GM23338 (cell line): ENCODE measurements around the gene ABCC3. TPM values are rescaled to one million over a fixed set of nuclear protein-coding genes. Genes with fewer than 3 reads are reported as not detected.
"Not testable (repeated sequence)": the region's sequence is repeated elsewhere in the genome, so short reads cannot be mapped to it uniquely, and the experiment has no call there.

Source experiments
- ATAC-seq: fragments of 200-7000 bp; cut with Tn5 transposase; 3 replicates; pipeline ENCODE4 v1.9.1; 2020
- DNase-seq: peaks from one replicate; pipeline ENCODE4 v3.0.0-alpha.2; 2015; ENCODE audit warnings: low spot score
- H2AFZ ChIP-seq: fragments of 200-600 bp; sonication (generic); 2 replicates; pipeline ENCODE4 v1.8.0; 2016; ENCODE audit warnings: antibody characterized with exemption, mild to moderate bottlenecking, moderate library complexity
- H3F3A ChIP-seq: fragments of 200-600 bp; sonication (generic); replicated peaks from 2 replicates; pipeline ENCODE4 v1.8.0; 2017; ENCODE audit warnings: antibody characterized with exemption, mixed run types, low read depth
- H3K27ac ChIP-seq: fragments of 200-600 bp; sonication (generic); 2 replicates; pipeline ENCODE4 v1.6.1; 2016; ENCODE audit warnings: low read depth
- H3K27me3 ChIP-seq: fragments of 200-600 bp; sonication (generic); 2 replicates; pipeline ENCODE4 v1.8.0; 2016; ENCODE audit warnings: mild to moderate bottlenecking, mixed run types, moderate library complexity; ENCODE audit not compliant: insufficient read depth
- H3K36me3 ChIP-seq: fragments of 200-600 bp; sonication (generic); 2 replicates; pipeline ENCODE4 v1.8.0; 2016; ENCODE audit warnings: mild to moderate bottlenecking; ENCODE audit not compliant: insufficient read depth
- H3K4me1 ChIP-seq: fragments of 200-600 bp; sonication (generic); 2 replicates; pipeline ENCODE4 v1.8.0; 2016; ENCODE audit warnings: mild to moderate bottlenecking, moderate library complexity; ENCODE audit not compliant: insufficient read depth
- H3K4me2 ChIP-seq: fragments of 200-600 bp; sonication (generic); 2 replicates; pipeline ENCODE4 v1.7.1; 2017; ENCODE audit warnings: mixed run types
- H3K4me3 ChIP-seq: fragments of 200-600 bp; sonication (generic); 2 replicates; pipeline ENCODE4 v1.6.1; 2016; ENCODE audit warnings: mixed run types
- H3K79me2 ChIP-seq: fragments of 200-600 bp; sonication (generic); replicated peaks from 2 replicates; pipeline ENCODE4 v1.8.0; 2017; ENCODE audit warnings: mild to moderate bottlenecking; ENCODE audit not compliant: insufficient read depth
- H3K9me2 ChIP-seq: fragments of 200-600 bp; sonication (generic); 2 replicates; pipeline ENCODE4 v1.8.0; 2017; ENCODE audit not compliant: insufficient read depth
- H4K20me1 ChIP-seq: fragments of 200-600 bp; sonication (generic); replicated peaks from 2 replicates; pipeline ENCODE4 v1.8.0; 2017; ENCODE audit warnings: mild to moderate bottlenecking; ENCODE audit not compliant: insufficient read depth
- H3K27ac Mint-ChIP-seq: 2 replicates; pipeline ENCODE4 v1.8.0; 2020; ENCODE audit warnings: inconsistent platforms, mild to moderate bottlenecking, moderate library complexity, mixed read lengths
- H3K27me3 Mint-ChIP-seq: 3 replicates; pipeline ENCODE4 v1.8.0; 2022; ENCODE audit warnings: low read depth, mild to moderate bottlenecking, moderate library complexity, mixed read lengths, inconsistent platforms; ENCODE audit not compliant: insufficient read depth, poor library complexity
- H3K36me3 Mint-ChIP-seq: 3 replicates; pipeline ENCODE4 v1.8.0; 2021; ENCODE audit warnings: low read depth, mild to moderate bottlenecking, inconsistent platforms, moderate library complexity, mixed read lengths
- H3K4me1 Mint-ChIP-seq: 3 replicates; pipeline ENCODE4 v1.8.0; 2020; ENCODE audit warnings: mild to moderate bottlenecking, inconsistent platforms, mixed read lengths
- H3K4me3 Mint-ChIP-seq: 3 replicates; pipeline ENCODE4 v1.8.0; 2021; ENCODE audit warnings: moderate library complexity, mild to moderate bottlenecking, inconsistent platforms, mixed read lengths
- H3K9me3 Mint-ChIP-seq: 3 replicates; pipeline ENCODE4 v1.8.0; 2020; ENCODE audit warnings: moderate library complexity, mild to moderate bottlenecking, inconsistent platforms, mixed read lengths
- CREB1 ChIP-seq: fragments of 250-450 bp; sonication (Bioruptor Pico); IDR thresholded peaks from 2 replicates; pipeline ENCODE4 v1.5.0; 2020; ENCODE audit warnings: low read depth, mild to moderate bottlenecking, moderate library complexity
- EZH2 ChIP-seq: fragments of 200-600 bp; sonication (generic); IDR thresholded peaks from one replicate; pipeline ENCODE4 v1.8.0; 2017; ENCODE audit warnings: antibody characterized with exemption, mild to moderate bottlenecking, low read depth; ENCODE audit not compliant: unreplicated experiment
- JUNB ChIP-seq: IDR thresholded peaks from one replicate; pipeline ENCODE4 v1.6.1; 2016; ENCODE audit warnings: antibody characterized with exemption; ENCODE audit not compliant: unreplicated experiment
- NANOG ChIP-seq: IDR thresholded peaks from 2 replicates; pipeline ENCODE4 v1.6.1; 2016; ENCODE audit warnings: antibody characterized with exemption, borderline replicate concordance
- POLR2AphosphoS5 ChIP-seq: IDR thresholded peaks from 2 replicates; pipeline ENCODE4 v1.6.1; 2016; ENCODE audit warnings: antibody characterized with exemption, low read depth
- REST ChIP-seq: IDR thresholded peaks from one replicate; pipeline ENCODE4 v1.6.1; 2018; ENCODE audit warnings: antibody characterized with exemption; ENCODE audit not compliant: unreplicated experiment
- STAT1 ChIP-seq: IDR thresholded peaks from one replicate; pipeline ENCODE4 v1.6.1; 2016; ENCODE audit warnings: antibody characterized with exemption; ENCODE audit not compliant: unreplicated experiment
- ZNF114 ChIP-seq: fragments of 250-450 bp; sonication (Bioruptor Pico); IDR thresholded peaks from 2 replicates; pipeline ENCODE4 v1.5.0; 2020; ENCODE audit warnings: mild to moderate bottlenecking, moderate library complexity
- ZNF331 ChIP-seq: fragments of 250-450 bp; sonication (Bioruptor Pico); IDR thresholded peaks from 2 replicates; pipeline ENCODE4 v1.5.0; 2020; ENCODE audit warnings: low read depth, mild to moderate bottlenecking, moderate library complexity
- polyA plus RNA-seq: library from polyadenylated mRNA; unstranded; fragments of >200 nt; fragmentation: Nextera tagmentation; extraction: Ambion mirVana; gene quantifications from 2 replicates; pipeline ENCODE4 v1.2.1, GENCODE V29; 2016
- total RNA-seq: library from RNA; depleted of rRNA; stranded (reverse); fragments of >200 nt; shearing (Covaris generic); gene quantifications from 2 replicates; pipeline ENCODE4 v1.2.3, GENCODE V29; 2014
- TF ChIP-seq, protein P1 (sequence below): IDR thresholded peaks from 2 replicates; pipeline ENCODE4 v1.6.1; 2016; ENCODE audit warnings: antibody characterized with exemption

Gene ABCC3
- total and polyA plus RNA-seq, 2 experiments from 2014 or later: not detected

GRCh38 chr17:50679008-50679544 lies 44.4 kb downstream of the ABCC3 start (continued):
- TF ChIP-seq STAT1 (no peak), EZH2 (no peak), POLR2AphosphoS5 (no peak), JUNB (no peak), CREB1 (CRISPR knock-in tag) (no peak), ZNF114 (CRISPR knock-in tag) (no peak)
- TF ChIP-seq, protein P1, sequence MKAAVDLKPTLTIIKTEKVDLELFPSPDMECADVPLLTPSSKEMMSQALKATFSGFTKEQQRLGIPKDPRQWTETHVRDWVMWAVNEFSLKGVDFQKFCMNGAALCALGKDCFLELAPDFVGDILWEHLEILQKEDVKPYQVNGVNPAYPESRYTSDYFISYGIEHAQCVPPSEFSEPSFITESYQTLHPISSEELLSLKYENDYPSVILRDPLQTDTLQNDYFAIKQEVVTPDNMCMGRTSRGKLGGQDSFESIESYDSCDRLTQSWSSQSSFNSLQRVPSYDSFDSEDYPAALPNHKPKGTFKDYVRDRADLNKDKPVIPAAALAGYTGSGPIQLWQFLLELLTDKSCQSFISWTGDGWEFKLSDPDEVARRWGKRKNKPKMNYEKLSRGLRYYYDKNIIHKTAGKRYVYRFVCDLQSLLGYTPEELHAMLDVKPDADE: no peak

GRCh38 chr17:50680126-50680525 lies 45.4 kb downstream of the ABCC3 start:
- H3K79me2 ChIP-seq: no peaks in the 10 kb centered on the region
- H3K27me3 ChIP-seq: no peaks in the 10 kb centered on the region
- no peak overlapping the region for H2AFZ ChIP-seq
- no peaks in the 10 kb centered on the region for H3K36me3 ChIP-seq
- Mint-ChIP-seq H3K27me3 (peaks cover 9% of the 10 kb centered on the region), H3K9me3 (no peaks in the 10 kb centered on the region), H3K4me1 (peaks cover 14% of the 10 kb centered on the region), H3K36me3 (no peaks in the 10 kb centered on the region), H3K4me3 (no peak overlapping the region), H3K27ac (no peak overlapping the region)
- H4K20me1 ChIP-seq: no peaks in the 10 kb centered on the region
- H3K4me2 ChIP-seq: no peak overlapping the region
- no peak overlapping the region for H3K27ac ChIP-seq
- H3K9me2 ChIP-seq: no peaks in the 10 kb centered on the region
- H3F3A ChIP-seq: no peaks in the 10 kb centered on the region
- TF ChIP-seq STAT1 (no peak), REST (no peak), ZNF331 (no peak), NANOG (no peak)
- no peak for ATAC-seq
- no peak overlapping the region for H3K4me3 ChIP-seq
- no peaks in the 10 kb centered on the region for H3K4me1 ChIP-seq
- no peak for DNase-seq

- ATAC-seq, H3K4me3 Mint-ChIP-seq, DNase-seq, H3K9me2 ChIP-seq, H3K4me2 ChIP-seq, H3K27me3 ChIP-seq, H3K79me2 ChIP-seq, H3K27ac ChIP-seq, H3K27me3 Mint-ChIP-seq, H3K36me3 ChIP-seq, H3K4me3 ChIP-seq, H3K36me3 Mint-ChIP-seq, H4K20me1 ChIP-seq, H3K4me1 ChIP-seq, H3F3A ChIP-seq, H3K27ac Mint-ChIP-seq, H3K9me3 Mint-ChIP-seq: not testable (repeated sequence)
- peak overlapping the region; percentile 63; the same call in 1 of the 2 replicates for H2AFZ ChIP-seq
- peaks cover 15% of the 10 kb centered on the region for H3K4me1 Mint-ChIP-seq
These were observed 46.0 kb downstream of the ABCC3 start for GRCh38 chr17:50680543-50681262.
